GM18907 (cell line): ENCODE data around the gene FABP3.

Experiments
- ATAC-seq: cut with Tn5 transposase; IDR thresholded peaks from one replicate; pipeline ENCODE4 v1.9.1; 2021; ENCODE audit warnings: mild to moderate bottlenecking, moderate library complexity; ENCODE audit not compliant: unreplicated experiment

The FABP3 gene

GRCh38 chr1:31373056-31373896 is at the start of gene FABP3:
Gene FABP3 (minus strand): TSS chr1:31373076. CDS start chr1:31373014, 62 bp downstream.
- ATAC-seq: no peak

GRCh38 chr1:31421371-31422040 is 48.6 kb upstream of the FABP3 start:
- no peak for ATAC-seq

DNA sequence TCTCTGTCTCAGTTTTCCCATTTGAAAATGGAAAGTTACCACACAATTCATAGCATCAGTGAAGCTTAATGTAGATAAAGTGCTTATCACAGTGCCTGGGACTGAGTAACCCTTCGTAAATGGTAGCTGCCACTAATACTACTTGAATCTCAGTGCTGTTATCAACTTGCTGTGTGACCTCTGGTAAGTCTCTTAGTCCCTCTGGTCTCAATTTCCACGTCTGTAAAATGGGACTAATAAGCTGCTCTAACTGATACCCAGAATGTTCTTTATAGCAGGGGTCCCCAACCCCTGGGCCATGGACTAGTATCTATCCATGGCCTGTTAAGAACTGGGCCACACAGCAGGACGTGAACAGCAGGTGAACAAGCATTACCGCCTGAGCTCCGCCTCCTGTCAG is 47.8 kb upstream of the FABP3 start:
- ATAC-seq: no peak

- no peak for ATAC-seq
Observed at GRCh38 chr1:31418626-31419323, 45.9 kb upstream of the FABP3 start.

DNA sequence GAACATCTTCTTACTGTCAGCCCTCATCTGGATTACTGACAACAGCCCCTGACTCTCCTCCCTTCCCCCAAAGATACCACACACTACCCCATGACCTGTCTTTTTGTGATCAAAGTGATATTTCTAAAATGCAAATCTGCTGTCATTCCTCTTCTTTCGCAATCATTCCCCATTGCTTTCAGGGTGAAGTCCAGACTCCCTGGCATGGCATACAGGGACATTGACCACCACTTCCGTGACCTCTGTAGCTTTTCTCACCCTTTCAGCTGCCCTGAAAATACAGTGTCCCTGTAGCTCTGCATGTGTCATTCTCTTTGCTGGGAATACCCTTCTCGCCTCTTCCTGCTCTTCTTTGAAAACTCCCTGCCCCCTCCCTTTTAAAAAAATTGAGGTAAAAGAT is 44.3 kb upstream of the FABP3 start:
- no peak for ATAC-seq

DNA sequence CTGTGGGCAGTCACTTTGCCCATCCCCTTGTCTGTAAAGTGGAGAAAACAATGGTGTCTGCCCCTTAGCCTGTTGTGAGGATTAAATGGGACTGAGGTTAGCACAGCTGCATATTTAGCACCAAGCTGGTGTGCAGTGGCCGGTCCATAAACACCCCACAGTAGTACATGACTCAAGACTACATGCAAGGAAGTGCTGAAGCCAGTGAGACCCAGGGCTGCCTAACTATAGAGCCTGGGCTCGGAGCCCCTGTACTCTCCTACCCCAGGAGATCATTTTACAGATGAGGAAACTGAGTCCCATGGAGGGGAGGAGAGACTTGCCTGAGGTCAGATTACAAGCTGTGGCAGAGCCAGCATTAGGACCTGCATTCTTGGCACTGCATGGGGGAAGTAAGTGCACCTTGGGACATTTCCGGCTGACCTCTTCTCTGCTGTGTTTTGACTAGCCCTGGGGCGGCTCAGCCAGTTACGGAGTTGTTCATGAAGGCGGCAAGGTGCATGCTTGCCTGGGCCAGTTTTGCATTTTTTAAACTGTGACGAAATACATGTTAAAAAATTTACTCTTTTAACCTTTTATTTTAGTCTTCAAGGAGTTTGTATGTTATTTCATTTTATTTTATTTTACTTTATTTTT is 43.3 kb upstream of the FABP3 start:
- ATAC-seq: no peak

GRCh38 chr1:31415658-31416057 is 42.8 kb upstream of the FABP3 start:
- no peak for ATAC-seq

GRCh38 chr1:31414980-31415370 is 42.1 kb upstream of the FABP3 start:
- no peak for ATAC-seq

GRCh38 chr1:31413405-31414001 is 40.6 kb upstream of the FABP3 start:
- ATAC-seq: no peak

- peak; percentile 60 for ATAC-seq
Observed at GRCh38 chr1:31412732-31413404, 40.0 kb upstream of the FABP3 start, which contains the start of gene SERINC2. Gene SERINC2 (plus strand): TSS chr1:31413213. CDS start chr1:31413266, 53 bp downstream.

DNA sequence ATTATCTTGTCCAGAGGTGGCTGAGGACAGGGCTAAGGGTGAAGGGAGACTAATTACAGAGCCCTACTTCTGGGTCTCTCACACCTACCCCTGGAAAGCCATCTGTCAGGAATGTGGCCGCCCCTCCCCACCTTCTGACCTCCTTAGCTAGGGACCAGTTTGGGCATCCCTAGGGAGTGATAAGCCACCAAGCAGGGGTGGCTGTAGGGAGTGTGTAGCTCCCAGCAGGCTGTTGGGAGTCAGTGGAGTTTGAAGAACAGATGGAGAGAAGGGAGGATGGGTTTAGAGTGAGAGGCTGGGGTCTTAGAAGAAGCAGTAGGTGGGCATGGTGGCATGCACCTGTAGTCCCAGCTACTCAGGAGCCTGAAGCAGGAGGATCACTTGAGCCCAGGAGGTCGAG is 39.3 kb upstream of the FABP3 start:
- ATAC-seq: no peak

DNA sequence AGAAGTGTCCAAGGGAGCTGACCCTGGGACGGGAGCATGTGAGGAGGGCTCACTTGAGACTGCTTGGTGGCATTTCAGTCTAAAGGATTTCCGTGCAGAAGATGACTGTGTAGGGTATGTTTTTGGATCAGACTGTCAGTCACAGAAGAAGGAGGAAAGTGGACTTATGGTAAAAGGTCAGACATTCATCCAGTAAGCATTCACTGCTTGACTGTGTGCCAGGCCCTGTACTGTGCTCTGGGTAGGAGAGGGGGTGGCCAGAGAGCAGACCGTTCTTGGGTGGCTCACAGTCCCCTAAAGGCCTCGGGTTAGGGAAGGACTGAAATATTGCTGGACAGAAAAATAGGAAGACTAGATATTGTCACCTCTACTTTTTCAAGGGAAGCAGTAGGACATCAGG is 38.0 kb upstream of the FABP3 start:
- ATAC-seq: no peak

DNA sequence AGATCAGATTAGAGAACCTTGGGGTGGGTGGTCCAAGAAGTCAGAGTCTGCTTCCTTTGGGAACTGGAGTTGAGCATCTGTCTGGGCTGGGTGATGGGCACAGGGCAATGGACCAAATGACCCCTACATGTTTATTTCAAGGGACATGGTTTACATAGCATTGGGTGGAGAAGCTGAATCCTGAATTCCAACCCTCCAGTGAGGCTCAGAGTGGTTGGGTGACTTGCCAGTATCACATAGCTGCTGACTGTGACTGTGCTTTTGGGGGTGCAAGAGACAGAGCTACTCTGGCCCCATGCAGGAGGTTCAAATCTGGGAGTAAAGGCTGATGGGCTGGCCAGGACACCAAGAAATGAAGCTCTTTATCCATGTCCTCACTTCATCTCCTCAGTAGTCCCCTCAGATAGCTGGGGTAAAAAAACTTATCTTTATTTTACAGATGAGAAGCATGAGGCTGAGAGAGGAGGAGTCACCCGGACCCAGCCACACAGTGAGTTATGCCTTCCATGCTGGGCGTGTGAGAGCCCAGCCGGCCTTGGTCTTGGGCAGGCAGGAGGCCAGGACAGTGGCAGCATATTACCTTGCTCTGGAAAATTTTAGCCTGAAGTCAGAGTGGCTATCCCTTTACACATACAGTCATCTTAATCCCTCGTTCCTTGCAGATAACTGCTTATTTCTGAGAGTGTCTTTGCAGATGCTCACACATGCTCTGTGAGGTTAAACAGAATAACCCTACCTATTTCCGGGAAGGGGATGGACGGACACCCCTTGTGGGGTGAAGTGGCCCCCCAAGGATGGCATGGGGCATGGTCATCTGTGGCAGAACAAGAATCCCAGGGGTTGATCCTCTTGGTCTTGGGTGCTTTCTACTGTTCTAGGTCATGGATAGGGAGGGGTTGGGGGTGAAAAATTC is 37.3 kb upstream of the FABP3 start:
- ATAC-seq: no peak

DNA sequence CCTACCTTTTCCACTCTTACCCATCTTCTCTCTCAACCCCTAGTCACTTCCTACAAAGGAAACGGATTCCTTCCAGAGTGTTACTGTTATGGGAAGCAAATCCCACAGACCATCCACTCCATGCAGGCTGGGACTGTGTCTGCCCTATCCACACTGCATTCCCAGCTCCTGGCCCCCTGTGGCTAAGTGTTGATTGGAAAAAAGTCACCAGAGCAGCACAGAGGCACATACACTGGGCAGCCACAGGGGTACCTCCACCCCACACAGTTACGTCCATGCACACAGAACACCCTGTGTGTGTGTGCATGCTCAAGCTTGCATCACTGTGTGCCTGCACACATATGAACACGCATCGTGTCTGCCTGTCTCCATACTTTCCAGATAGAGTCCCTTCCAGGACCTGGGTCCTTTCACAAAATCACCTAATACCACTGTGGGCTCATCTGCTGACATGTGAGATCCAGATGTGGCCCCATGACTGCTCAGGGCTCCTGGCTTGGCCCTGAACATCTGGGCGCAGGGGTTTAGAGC is 36.0 kb upstream of the FABP3 start:
- no peak for ATAC-seq

DNA sequence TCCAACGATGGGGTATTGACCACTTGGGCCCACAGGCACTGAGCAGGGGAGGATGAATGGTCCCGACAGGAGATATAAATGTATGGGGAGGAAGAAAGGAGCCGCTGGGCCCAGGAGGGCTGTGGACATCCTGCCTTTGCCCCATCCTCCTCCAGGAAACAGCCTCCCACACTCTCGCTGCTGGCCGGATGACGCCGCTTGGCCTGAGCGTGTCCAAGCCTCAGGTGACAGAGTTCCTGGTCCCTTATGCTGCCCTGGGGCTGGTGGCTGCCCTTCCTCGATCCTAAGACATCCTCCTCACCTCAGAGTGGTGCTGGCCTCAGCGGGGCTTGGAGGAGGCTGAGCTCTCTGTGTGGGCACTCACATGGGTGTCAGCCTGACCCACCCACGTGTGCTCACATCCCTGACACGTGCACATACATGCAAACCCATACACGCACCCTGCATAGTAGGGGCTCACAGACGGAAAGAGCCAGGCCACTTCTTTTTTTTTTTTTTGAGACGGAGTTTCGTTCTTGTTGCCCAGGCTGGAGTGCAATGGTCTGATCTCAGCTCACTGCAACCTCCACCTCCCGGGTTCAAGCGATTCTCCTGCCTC is 34.3 kb upstream of the FABP3 start:
- ATAC-seq: no peak

- no peak for ATAC-seq
Observed at GRCh38 chr1:31405578-31406245, 32.8 kb upstream of the FABP3 start.

GRCh38 chr1:31401241-31401640 is 28.4 kb upstream of the FABP3 start:
- ATAC-seq: no peak

DNA sequence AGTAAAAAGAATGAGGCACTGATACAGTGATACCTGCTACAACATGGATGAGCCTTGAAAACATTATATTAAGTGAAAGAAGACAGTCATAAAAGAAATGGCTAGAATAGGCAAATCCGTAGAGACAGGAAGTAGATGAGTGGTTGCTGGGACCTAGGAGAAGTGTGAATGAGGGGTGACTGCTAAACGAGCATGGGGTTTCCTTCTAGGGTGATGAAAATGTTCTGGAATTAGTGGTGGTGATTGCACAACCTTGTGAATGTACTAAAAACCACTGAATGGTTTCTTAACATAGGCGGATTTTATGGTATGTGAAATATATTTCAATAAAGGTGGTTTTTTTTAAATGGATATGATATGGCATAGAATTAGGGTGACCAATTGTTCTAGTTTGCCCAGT is 27.5 kb upstream of the FABP3 start:
- ATAC-seq: no peak
